ENCODE results near the gene ULK2. TPM values are rescaled to one million over a fixed set of nuclear protein-coding genes. Genes with fewer than 3 reads are reported as not detected.

Gene ULK2
- total RNA-seq, 1 experiment from 2014 or later: 7.2 TPM

DNA sequence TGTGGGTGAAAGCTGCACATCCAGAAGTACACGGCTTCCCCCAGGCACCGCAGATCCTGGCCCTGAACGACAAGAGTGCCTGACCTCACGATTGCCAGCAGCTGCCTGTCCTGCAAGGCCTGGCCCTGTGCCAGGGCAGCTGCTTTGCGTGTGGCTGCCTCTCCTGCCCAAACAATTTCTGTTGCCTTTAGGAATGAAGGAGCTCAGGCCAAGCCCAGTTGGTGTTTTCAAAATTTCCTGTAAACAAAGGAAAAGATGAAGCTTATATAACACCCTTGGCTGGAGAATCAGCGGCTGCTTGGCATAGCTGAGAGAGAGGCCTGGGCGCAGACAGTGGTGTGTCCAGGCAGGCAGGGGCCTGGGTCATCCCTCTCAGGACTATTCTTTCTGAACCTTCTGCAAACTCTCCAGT lies 139.6 kb downstream of the ULK2 start:
- peak; percentile 37 for DNase-seq (ENCODE audit: low read depth)

DNA sequence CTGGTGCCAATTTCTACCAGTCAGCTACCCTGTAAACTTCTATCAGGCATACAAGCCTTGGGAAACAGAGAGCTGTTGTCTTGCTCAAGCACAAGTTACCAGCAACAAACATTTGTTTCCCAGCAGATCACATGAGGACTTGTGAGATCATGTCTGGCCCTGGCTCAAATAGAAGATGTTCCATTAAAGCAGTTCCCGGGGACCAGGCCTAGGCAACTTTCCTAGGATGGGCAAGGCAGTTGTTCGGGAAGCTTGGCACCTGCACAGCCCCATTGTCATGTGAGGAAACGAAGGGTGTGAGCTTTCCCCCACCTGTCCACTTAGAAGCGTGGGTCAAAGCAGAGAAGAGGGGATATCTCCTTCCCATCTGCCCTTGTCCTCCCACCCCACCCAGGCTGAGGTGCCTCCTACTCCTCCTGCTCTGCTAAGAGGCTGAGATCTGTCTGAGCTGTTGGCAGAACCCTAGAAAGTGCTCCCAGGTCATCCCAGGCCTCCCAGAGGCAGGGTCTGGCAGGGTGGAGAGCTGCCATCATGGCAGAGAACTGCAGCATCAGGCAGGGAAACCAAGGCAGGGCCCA lies 140.1 kb downstream of the ULK2 start:
- no peak for DNase-seq (ENCODE audit: low read depth)

DNA sequence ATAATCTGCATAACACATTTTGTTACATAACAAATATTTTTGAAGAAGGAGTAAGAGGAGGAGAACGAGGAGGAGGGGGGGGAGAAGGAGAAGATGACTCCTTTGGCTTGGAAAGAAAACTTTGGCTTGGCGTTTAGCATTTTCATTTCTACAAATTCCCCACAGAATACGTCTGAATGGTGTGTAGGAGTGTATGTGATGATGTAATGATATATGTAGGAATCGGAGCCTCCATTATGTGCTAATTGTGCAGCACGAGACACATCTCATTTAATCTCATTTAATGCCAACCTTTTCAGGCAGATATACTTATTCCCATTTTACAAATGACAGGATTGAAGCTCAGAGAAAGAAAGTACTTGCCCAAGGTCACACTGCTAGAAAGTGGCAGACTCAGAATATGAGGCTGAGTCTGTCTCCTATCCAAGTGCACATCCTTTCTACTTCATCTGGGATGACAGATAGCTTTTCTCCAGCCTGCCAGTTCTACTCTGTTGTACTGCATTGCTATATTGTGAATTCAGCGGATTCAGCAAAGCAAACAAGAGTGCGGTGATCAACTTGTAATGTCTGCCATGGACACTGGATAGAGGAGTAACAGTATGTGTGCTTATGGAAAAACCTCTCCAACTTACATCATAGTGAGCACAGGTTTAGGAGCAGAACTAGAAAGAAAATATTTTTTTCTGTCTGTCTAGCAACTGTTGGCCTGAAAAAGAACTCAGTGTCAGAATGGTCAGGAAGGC lies 140.9 kb downstream of the ULK2 start:
- DNase-seq (ENCODE audit: low read depth): no peak

DNA sequence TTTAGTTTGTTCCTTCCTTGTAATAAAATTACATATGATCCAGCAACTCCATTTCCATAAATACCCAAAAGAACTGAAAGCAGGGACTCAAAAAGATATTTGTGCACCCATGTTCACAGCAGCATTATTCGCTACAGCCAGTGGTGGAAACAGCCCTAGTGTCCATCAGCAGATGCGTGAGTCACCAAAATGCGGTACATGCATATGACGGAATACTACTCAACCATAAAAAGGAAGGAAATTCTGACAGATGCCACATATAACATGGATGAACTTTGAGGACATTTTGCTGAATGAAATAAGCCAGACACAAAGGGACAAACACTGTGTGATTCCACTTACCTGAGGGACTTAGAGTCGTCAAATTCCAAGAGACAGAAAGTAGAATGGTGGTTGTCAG lies 142.2 kb downstream of the ULK2 start:
- no peak for DNase-seq (ENCODE audit: low read depth)

DNA sequence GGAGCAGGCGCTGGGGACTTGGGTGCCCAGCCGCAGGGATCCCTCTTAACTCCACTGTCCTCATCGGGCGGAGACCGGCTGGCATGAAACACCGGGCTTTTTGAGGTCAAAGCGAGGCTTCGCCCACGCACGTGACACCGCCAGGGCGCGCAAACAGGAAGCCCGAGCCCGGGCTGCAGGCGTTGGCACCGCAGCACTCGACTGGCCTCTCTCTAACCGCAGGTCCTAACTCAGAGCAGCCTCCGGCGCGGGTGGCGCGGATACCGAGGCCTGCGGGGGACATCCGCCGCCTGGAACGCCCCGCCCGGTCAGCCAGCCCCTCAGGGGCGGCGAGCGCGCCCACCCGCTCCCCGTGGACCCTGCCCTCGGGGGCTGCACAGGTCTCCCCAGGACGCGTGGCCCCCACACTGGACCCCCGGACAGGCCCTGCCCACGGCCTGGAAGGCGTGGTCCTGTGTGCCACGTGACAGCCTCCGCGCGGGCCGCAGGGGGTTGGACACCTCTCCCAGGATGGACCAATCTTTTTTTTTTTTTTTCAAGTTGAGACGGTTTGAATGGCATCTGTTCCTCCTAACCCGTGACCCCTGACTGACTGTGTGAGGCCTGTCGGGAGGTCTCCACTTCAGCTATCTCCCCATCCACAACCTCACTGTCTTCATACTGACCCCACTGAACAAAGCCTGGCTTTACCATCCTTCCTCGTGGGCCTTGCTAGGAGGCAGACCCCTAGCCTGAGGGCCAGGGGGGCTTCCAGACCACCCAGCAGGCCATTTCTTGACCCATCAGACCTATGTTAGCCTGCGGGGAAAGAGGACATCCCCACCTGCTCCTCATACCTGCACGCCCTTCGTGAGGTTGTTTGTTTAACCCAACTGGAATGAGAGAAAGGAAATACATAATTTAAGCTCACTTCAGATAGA lies 143.0 kb downstream of the ULK2 start:
- no peak for DNase-seq (ENCODE audit: low read depth)

DNA sequence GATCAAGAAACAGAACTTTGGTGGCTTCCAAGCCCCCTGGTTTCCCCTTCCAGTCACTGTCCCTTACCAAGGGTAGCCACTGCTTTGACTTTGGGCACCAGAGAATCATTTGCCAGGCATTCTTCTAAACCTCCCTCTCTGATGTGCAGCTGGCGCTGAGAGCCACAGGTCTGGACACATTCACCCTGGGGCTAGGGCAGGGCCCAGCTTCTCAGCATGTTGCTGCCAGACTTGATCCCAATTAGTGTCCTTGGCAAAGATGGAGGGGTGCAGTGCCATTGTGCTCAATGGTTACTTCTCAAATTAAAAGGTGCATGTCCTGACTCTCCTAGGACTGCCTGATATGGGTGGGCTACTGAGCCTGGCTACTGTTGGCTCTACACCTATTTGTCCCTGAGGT lies 143.8 kb downstream of the ULK2 start:
- no peak for DNase-seq (ENCODE audit: low read depth)

Other genes with a start within 250 kb of the ULK2 start
- 45.5 and 53.9 TPM in 2 replicates for gene ALDH3A2, start 219.2 kb downstream of the ULK2 start, total RNA-seq (2014; rRNA removed; shearing (Covaris generic))
- gene SLC47A2, start 151.4 kb downstream of the ULK2 start, total RNA-seq (2014; rRNA removed; shearing (Covaris generic)): not detected in 2 replicates
- gene ALDH3A1, start 119.6 kb downstream of the ULK2 start, total RNA-seq (2014; rRNA removed; shearing (Covaris generic)): 1.4 TPM in 1 of 2 replicates, not detected in the other
- gene AKAP10, start 109.9 kb upstream of the ULK2 start, total RNA-seq (2014; rRNA removed; shearing (Covaris generic)): 9.7 and 17.7 TPM in 2 replicates
- 38.8 and 43.0 TPM in 2 replicates for gene SPECC1, start 141.4 kb upstream of the ULK2 start, total RNA-seq (2014; rRNA removed; shearing (Covaris generic))

All from Daoy (cell line).